Muscle layer of colon (tissue), 2 donors: ENCODE measurements around the gene DNAJC6.

ENCODE experiments used
- H3K27ac ChIP-seq: one replicate; pipeline ENCODE4 v1.7.0; 2013; ENCODE audit warnings: low read depth, mild to moderate bottlenecking, low read length, moderate library complexity
- H3K27me3 ChIP-seq, 2 donors: one replicate each; pipeline ENCODE4 v1.7.0; 2013; ENCODE audit warnings: low read length in 2 of 2, mild to moderate bottlenecking in 2 of 2; ENCODE audit not compliant: insufficient read depth in 2 of 2, control insufficient read depth in 1 of 2
- H3K36me3 ChIP-seq: one replicate; pipeline ENCODE4 v1.7.0; 2013; ENCODE audit warnings: mild to moderate bottlenecking, low read length; ENCODE audit not compliant: insufficient read depth
- H3K4me1 ChIP-seq: one replicate; pipeline ENCODE4 v1.7.0; 2013; ENCODE audit warnings: mild to moderate bottlenecking, low read length; ENCODE audit not compliant: insufficient read depth
- H3K4me3 ChIP-seq, 2 donors: one replicate each; pipeline ENCODE4 v1.7.0; 2013; ENCODE audit warnings: low read length in 2 of 2, low read depth in 1 of 2, mild to moderate bottlenecking in 1 of 2, moderate library complexity in 1 of 2
- H3K9ac ChIP-seq: one replicate; pipeline ENCODE4 v1.7.0; 2013; ENCODE audit warnings: low read length
- H3K9me3 ChIP-seq: one replicate; pipeline ENCODE4 v1.7.0; 2013; ENCODE audit warnings: mild to moderate bottlenecking, low read length
- donor health status: abdominal sarcoma.
- donor health status: Adenocarcinoma of cecum.

The DNAJC6 gene

GRCh38 chr1:65393347-65393746, 84.0 kb downstream of the DNAJC6 start:
- H3K36me3 ChIP-seq: no peaks in the 10 kb centered on the region
- H3K27ac ChIP-seq: no peak overlapping the region

GRCh38 chr1:65393928-65394327, 84.6 kb downstream of the DNAJC6 start:
- Histone ChIP-seq H3K36me3 (no peaks in the 10 kb centered on the region), H3K9ac (no peak overlapping the region), H3K9me3 (no peaks in the 10 kb centered on the region), H3K4me3 (no peak overlapping the region), H3K27ac (no peak overlapping the region), H3K4me1 (no peaks in the 10 kb centered on the region), H3K27me3 (no peaks in the 10 kb centered on the region)

More at GRCh38 chr1:65393347-65393746, 84.0 kb downstream of the DNAJC6 start:
- H3K9me3 ChIP-seq: no peaks in the 10 kb centered on the region
- H3K4me3 ChIP-seq: no peak overlapping the region
- no peaks in the 10 kb centered on the region for H3K4me1 ChIP-seq
- no peaks in the 10 kb centered on the region for H3K27me3 ChIP-seq
- no peak overlapping the region for H3K9ac ChIP-seq

- Histone ChIP-seq H3K27me3 (no peaks in the 10 kb centered on the region), H3K9me3 (no peaks in the 10 kb centered on the region), H3K4me1 (no peaks in the 10 kb centered on the region), H3K36me3 (no peaks in the 10 kb centered on the region), H3K9ac (no peak overlapping the region), H3K4me3 (no peak overlapping the region), H3K27ac (no peak overlapping the region)
Measured at GRCh38 chr1:65395887-65396612, 86.7 kb downstream of the DNAJC6 start.

- Histone ChIP-seq H3K27me3 (no peaks in the 10 kb centered on the region), H3K27ac (no peak overlapping the region), H3K36me3 (no peaks in the 10 kb centered on the region), H3K9ac (no peak overlapping the region), H3K4me3 (no peak overlapping the region), H3K9me3 (no peaks in the 10 kb centered on the region), H3K4me1 (no peaks in the 10 kb centered on the region)
Measured at GRCh38 chr1:65398083-65398482, 88.7 kb downstream of the DNAJC6 start.

GRCh38 chr1:65399003-65399402, 89.7 kb downstream of the DNAJC6 start:
- no peaks in the 10 kb centered on the region for H3K36me3 ChIP-seq

GRCh38 chr1:65401612-65402011, 92.3 kb downstream of the DNAJC6 start:
- no peaks in the 10 kb centered on the region for H3K9me3 ChIP-seq
- no peak overlapping the region for H3K4me3 ChIP-seq
- H3K27ac ChIP-seq: no peak overlapping the region

More at GRCh38 chr1:65399003-65399402, 89.7 kb downstream of the DNAJC6 start:
- no peaks in the 10 kb centered on the region for H3K4me1 ChIP-seq
- no peak overlapping the region for H3K4me3 ChIP-seq
- H3K27ac ChIP-seq: no peak overlapping the region
- H3K27me3 ChIP-seq: no peaks in the 10 kb centered on the region
- H3K9me3 ChIP-seq: no peaks in the 10 kb centered on the region
- H3K9ac ChIP-seq: no peak overlapping the region

GRCh38 chr1:65404941-65405340, 95.6 kb downstream of the DNAJC6 start:
- no peaks in the 10 kb centered on the region for H3K27me3 ChIP-seq
- H3K4me1 ChIP-seq: no peaks in the 10 kb centered on the region
- H3K9me3 ChIP-seq: no peaks in the 10 kb centered on the region
- no peak overlapping the region for H3K4me3 ChIP-seq
- H3K9ac ChIP-seq: no peak overlapping the region
- no peak overlapping the region for H3K27ac ChIP-seq
- H3K36me3 ChIP-seq: no peaks in the 10 kb centered on the region

More at GRCh38 chr1:65401612-65402011, 92.3 kb downstream of the DNAJC6 start:
- Histone ChIP-seq H3K36me3 (no peaks in the 10 kb centered on the region), H3K4me1 (no peaks in the 10 kb centered on the region), H3K27me3 (no peaks in the 10 kb centered on the region), H3K9ac (no peak overlapping the region)

- H3K9ac ChIP-seq: no peak overlapping the region
- H3K36me3 ChIP-seq: no peaks in the 10 kb centered on the region
- H3K4me3 ChIP-seq: no peak overlapping the region
- no peak overlapping the region for H3K27ac ChIP-seq
- H3K9me3 ChIP-seq: no peaks in the 10 kb centered on the region
- no peaks in the 10 kb centered on the region for H3K27me3 ChIP-seq
- H3K4me1 ChIP-seq: no peaks in the 10 kb centered on the region
Measured at GRCh38 chr1:65407877-65408276, 98.5 kb downstream of the DNAJC6 start.

- no peak overlapping the region for H3K27ac ChIP-seq
- H3K36me3 ChIP-seq: no peaks in the 10 kb centered on the region
- no peak overlapping the region for H3K4me3 ChIP-seq
- H3K4me1 ChIP-seq: no peaks in the 10 kb centered on the region
- H3K9ac ChIP-seq: no peak overlapping the region
- H3K27me3 ChIP-seq: no peaks in the 10 kb centered on the region
- no peaks in the 10 kb centered on the region for H3K9me3 ChIP-seq
Measured at GRCh38 chr1:65409314-65409713, 100.0 kb downstream of the DNAJC6 start.

GRCh38 chr1:65409816-65410326, 100.5 kb downstream of the DNAJC6 start:
- Histone ChIP-seq H3K4me3 (no peak overlapping the region), H3K36me3 (no peaks in the 10 kb centered on the region), H3K27ac (no peak overlapping the region), H3K9ac (no peak overlapping the region), H3K9me3 (no peaks in the 10 kb centered on the region), H3K4me1 (no peaks in the 10 kb centered on the region), H3K27me3 (no peaks in the 10 kb centered on the region)

- Histone ChIP-seq H3K27ac (no peak overlapping the region), H3K4me1 (no peaks in the 10 kb centered on the region), H3K9me3 (no peaks in the 10 kb centered on the region), H3K4me3 (no peak overlapping the region), H3K36me3 (no peaks in the 10 kb centered on the region), H3K9ac (no peak overlapping the region), H3K27me3 (no peaks in the 10 kb centered on the region)
Measured at GRCh38 chr1:65412256-65412983, 103.1 kb downstream of the DNAJC6 start.
